ENCODE measurements around the gene ARHGEF4.

Gene ARHGEF4

DNA sequence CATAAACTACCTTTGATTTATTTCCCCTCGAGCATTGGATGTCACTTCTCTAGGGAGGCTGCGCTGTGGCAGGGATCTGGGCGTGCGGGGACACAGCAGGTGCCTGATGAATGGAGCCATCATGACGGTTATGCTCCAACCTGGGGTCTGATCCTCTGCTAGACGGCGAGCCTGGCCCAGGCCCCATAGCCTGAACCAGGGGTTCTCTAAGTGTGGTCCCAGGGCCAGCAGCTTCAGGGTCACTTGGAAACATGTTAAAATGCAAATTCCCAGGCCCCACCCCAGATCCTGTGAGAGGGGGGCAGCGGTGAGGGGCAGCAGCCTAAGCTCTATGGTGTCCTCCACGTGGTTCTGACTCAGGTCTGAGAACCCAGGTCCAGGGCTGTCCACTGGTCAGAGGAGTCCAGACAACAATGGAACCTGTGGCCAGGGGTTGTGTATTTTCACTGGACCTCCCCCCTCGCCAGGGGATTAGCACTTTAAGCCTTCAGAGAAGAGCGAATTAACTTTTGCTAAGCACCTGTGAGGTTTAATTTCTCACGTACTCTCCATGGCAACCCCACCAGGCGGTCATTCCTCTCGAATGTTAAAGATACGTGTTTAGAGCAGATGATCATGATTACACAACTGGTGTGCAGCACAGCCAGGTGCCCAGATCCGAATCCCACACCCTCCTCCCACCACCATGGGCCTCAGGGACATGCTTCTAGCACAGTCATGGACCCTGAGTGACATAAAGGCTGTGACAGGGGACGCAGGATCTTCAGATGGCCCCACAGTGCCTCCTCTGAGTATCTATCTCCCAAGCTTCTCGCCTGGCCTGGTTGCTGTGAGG, 1.6 kb upstream of the ARHGEF4 start:
- no peak overlapping the region for H3K4me3 Mint-ChIP-seq
- no peak overlapping the region for H3K27ac Mint-ChIP-seq
- peaks cover 43% of the 10 kb centered on the region for H3K27me3 Mint-ChIP-seq (ENCODE audit: low read depth)

DNA sequence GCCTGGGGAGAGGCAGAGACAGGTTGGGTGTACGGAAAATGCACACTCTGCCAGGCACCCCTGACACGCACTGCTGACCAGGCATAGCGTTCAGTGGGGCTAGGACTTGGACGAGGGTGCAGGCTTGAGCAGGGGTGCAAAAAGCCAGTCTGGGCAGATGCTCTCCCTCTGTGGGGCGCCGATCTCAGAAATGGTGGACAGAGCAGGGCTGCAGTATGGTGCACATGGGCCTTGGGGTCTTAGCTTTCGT, 1.0 kb upstream of the ARHGEF4 start:
- H3K9me3 Mint-ChIP-seq, result no peaks in the 10 kb centered on the region
- DNase-seq (ENCODE audit: low spot score), result no peak
- H3K27ac Mint-ChIP-seq, result no peak overlapping the region
- H3K4me1 Mint-ChIP-seq (ENCODE audit: low read depth), result no peaks in the 10 kb centered on the region
- peaks cover 42% of the 10 kb centered on the region for H3K27me3 Mint-ChIP-seq (ENCODE audit: low read depth)
- H3K4me3 Mint-ChIP-seq, result no peak overlapping the region
- no peaks in the 10 kb centered on the region for H3K36me3 Mint-ChIP-seq (ENCODE audit: low read depth)

More for the DNA sequence above, 1.6 kb upstream of the ARHGEF4 start:
- Mint-ChIP-seq H3K4me1 (ENCODE audit: low read depth) (no peaks in the 10 kb centered on the region), H3K9me3 (no peaks in the 10 kb centered on the region), H3K36me3 (ENCODE audit: low read depth) (no peaks in the 10 kb centered on the region)
- no peak for DNase-seq (ENCODE audit: low spot score)

DNA sequence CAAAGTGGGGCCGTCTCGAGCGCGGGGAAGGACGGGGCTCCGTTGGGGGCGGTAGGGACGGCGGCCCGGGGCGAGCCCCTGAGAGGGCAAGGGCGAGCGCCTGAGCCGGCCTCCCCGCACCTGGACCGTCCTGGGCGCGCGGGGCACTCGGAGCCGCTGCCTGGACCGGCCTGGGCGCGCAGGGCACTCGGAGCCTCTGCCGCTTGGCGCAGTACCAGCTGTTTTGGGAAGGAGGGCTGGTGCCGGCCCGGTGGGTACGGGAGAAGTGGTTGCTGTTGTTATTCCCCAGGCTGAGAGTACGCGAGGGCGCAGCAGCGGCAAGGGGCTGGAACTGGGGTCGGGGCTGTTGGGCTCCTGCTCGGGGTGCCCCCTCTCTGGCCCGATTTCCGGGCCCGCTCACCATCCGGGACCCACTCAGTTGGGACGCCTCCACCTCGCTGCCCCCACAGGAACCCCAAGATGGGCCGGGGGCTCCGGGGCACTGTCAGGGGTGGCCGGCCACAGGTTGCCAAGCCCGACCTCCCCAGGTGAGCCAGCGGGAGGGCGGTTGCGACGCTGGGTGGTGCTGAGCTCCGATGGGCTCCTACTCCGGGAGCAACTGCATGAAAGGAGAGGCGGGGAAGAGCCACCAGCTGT, 579 bp downstream of the ARHGEF4 start:
- Mint-ChIP-seq H3K27ac (no peak overlapping the region), H3K36me3 (ENCODE audit: low read depth) (no peaks in the 10 kb centered on the region), H3K27me3 (ENCODE audit: low read depth) (peaks cover 40% of the 10 kb centered on the region), H3K4me1 (ENCODE audit: low read depth) (no peaks in the 10 kb centered on the region), H3K9me3 (no peaks in the 10 kb centered on the region), H3K4me3 (no peak overlapping the region)
- DNase-seq (ENCODE audit: low spot score), result no peak

DNA sequence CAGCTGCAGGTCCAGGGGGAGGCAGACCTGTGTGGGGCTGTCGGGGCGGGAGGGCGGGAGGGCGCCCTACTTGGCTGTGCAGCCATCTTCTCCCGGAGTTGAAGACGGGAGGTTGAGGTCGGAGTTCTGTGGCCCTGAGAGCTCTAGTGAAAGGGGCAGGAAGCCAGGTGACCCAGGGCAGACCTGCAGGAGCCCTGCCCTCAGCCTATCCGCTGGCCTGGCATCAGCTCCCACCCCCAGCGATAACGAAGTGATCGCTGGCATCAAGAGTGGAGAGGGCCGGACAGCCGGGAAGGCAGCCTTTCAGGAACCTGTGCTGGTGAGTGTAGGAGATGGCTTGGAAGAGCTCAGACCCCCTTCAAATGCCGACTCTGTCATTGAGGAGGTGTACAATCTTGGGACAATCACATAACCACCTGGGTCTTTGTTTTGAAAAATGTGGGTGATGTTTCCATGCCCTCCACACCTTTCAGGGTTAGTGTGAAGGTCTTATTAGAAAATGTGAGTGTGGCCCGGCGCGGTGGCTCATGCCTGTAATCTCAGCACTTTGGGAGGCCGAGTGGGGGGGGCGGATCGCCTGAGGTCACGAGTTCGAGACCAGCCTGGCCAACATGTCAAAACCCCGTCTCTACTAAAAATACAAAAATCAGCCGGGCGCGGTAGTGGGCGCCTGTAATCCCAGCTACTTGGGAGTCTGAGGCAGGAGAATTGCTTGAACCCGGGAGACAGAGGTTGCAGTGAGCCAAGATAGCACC, 1.3 kb downstream of the ARHGEF4 start:
- no peaks in the 10 kb centered on the region for H3K36me3 Mint-ChIP-seq (ENCODE audit: low read depth)
- no peaks in the 10 kb centered on the region for H3K4me1 Mint-ChIP-seq (ENCODE audit: low read depth)
- no peak overlapping the region for H3K4me3 Mint-ChIP-seq
- peaks cover 37% of the 10 kb centered on the region for H3K27me3 Mint-ChIP-seq (ENCODE audit: low read depth)
- no peaks in the 10 kb centered on the region for H3K9me3 Mint-ChIP-seq
- H3K27ac Mint-ChIP-seq, result no peak overlapping the region
- no peak for DNase-seq (ENCODE audit: low spot score)

DNA sequence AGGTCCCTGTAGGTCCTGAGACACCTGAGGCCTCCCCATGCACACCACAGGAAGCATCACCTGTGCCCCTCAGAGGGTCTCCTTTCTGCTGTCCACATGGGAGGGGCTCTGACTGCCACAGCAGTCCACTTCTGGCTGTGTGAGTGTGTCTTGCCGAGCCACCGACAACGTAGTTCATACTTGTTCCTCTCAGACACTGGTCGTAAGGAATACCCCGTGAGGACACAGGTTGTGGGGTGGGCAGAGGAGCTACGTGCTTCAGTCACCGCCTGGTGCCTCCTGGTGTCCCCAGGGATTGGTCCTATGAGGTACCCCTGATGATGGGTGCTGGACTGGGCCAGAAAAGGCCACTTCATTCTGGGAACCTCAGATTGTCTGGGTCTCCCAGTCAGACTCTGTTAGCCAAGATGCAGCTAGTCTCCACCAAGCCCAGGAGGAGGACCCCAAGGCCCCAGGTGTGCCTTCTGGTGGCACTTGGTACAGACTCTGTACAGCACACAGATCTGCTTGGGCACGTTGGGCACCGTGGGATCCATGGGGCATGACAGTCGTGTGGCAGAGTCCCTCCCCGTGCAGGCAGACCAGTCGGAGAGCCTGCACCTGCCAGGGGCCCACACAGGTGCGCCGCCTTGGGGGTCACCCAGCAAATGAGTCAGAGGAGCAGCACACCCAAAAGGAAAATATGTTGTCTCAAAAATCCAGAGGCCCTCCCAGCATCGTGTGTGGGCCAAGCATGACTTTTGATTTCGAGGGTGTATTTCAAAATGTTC, 2.5 kb downstream of the ARHGEF4 start:
- DNase-seq (ENCODE audit: low spot score), result no peak
- H3K27me3 Mint-ChIP-seq (ENCODE audit: low read depth), result peaks cover 35% of the 10 kb centered on the region
- H3K4me1 Mint-ChIP-seq (ENCODE audit: low read depth), result no peaks in the 10 kb centered on the region
- H3K4me3 Mint-ChIP-seq, result no peak overlapping the region
- no peak overlapping the region for H3K27ac Mint-ChIP-seq
- no peaks in the 10 kb centered on the region for H3K36me3 Mint-ChIP-seq (ENCODE audit: low read depth)
- H3K9me3 Mint-ChIP-seq, result no peaks in the 10 kb centered on the region

DNA sequence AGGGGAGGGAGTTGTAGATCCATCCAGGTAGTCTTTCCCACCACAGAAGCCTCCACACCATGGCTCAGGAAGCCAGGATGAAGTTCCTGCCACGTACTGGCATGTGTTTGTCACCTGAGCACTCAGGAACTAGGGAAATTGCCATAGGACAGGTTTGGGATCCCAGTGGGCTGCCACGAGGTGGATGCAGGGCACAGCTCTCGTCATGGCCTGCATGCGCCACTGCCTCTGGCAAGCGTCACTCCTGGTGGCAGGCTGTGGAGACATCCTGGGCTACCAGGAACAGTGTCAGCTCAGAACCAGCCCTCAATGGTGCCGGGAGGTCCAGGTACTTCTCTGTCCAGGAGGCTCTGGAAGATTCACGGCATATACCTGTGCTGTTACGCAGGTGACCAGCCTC, 3.8 kb downstream of the ARHGEF4 start:
- no peaks in the 10 kb centered on the region for H3K4me1 Mint-ChIP-seq (ENCODE audit: low read depth)
- peaks cover 26% of the 10 kb centered on the region for H3K27me3 Mint-ChIP-seq (ENCODE audit: low read depth)
- H3K9me3 Mint-ChIP-seq, result no peaks in the 10 kb centered on the region
- no peaks in the 10 kb centered on the region for H3K36me3 Mint-ChIP-seq (ENCODE audit: low read depth)
- H3K4me3 Mint-ChIP-seq, result no peak overlapping the region
- no peak overlapping the region for H3K27ac Mint-ChIP-seq
- DNase-seq (ENCODE audit: low spot score), result no peak

DNA sequence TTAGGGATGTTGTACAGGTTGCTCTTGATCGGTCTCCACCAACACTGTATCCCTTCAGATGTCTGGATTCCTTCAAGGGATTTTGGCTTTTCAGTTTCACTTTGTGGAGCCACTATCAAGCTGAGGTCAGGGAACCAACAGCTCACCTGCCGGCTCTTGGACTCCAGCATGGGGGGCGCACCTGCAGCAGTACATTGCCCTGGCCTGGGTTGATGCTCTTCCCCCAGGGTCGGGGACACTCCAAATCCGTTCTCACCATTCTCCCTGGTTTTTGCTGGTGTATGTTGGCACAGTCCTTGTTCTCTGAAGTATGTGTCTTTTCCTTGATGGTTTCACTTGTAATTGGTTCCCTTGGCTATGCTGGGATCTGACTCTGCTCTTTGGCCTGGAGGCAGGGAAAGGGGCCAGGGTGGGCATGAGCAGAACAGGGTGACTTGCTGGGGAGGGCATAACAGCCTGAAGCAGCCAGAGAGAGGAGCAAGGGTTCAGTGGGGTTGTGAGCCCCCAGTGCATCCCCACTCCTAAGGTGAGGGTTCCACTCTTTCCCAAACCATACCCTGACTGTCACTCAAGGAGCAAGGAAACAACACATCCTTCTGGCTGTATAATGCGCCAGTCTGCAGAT, 5.1 kb downstream of the ARHGEF4 start:
- H3K9me3 Mint-ChIP-seq, result no peaks in the 10 kb centered on the region
- peaks cover 18% of the 10 kb centered on the region for H3K27me3 Mint-ChIP-seq (ENCODE audit: low read depth)
- H3K4me3 Mint-ChIP-seq, result no peak overlapping the region
- no peak overlapping the region for H3K27ac Mint-ChIP-seq
- no peaks in the 10 kb centered on the region for H3K36me3 Mint-ChIP-seq (ENCODE audit: low read depth)
- no peaks in the 10 kb centered on the region for H3K4me1 Mint-ChIP-seq (ENCODE audit: low read depth)
- no peak for DNase-seq (ENCODE audit: low spot score)

DNA sequence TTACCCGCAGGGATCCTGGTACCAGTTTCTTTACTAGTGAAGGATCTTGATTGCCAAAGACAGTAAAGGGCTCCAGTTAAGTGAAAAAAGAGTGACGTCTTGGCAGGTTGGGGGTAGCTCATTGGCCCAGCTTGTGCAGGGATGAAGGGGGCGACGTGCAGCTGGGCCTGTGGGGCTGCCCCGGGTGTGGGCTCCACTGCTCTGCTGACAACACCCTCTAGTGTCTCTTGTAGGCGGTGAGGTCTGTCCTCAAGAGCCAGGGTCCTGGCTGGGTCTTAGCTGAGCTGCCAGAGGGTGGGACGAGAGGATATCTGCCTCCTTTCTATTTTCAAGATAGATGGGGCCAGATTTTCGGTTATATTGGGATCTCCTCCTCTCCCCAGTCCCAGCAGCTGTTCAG, 6.1 kb downstream of the ARHGEF4 start:
- H3K27me3 Mint-ChIP-seq (ENCODE audit: low read depth), result peaks cover 17% of the 10 kb centered on the region
- DNase-seq (ENCODE audit: low spot score), result no peak
- no peaks in the 10 kb centered on the region for H3K9me3 Mint-ChIP-seq
- H3K4me1 Mint-ChIP-seq (ENCODE audit: low read depth), result no peaks in the 10 kb centered on the region
- no peak overlapping the region for H3K27ac Mint-ChIP-seq
- H3K4me3 Mint-ChIP-seq, result no peak overlapping the region
- no peaks in the 10 kb centered on the region for H3K36me3 Mint-ChIP-seq (ENCODE audit: low read depth)

DNA sequence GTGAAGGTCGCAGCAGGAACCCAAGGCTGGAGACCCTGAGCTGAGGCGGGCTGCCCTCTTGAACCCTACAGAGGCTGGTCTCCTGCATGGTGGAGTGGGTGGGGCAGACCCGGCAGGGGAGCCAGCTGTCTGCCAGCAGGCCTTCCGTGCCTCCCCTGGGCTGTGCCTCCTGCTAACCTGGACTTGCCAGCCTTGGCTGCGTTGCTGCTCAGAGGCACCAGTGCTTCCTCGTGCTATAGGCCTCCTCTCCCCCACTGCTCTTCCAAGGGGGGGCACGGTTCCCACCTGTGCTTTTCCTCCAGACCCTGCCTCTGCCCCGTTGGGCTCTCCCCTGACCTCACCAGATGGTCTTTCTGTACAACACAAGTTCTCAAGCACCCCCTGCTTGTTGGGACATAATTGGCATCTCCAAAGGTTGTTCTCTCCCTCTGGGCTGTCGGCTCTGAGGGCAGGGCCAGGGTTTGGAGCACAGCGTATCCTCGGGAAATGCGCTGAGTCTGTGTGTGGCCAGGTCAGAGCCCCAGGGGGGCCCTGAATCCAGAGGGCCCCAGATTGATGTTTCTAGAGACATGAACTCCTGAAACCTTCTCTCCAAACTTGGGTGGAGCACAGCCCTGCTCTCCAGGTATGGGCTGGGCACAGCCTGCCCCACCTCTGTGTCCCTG, 6.7 kb downstream of the ARHGEF4 start:
- no peak overlapping the region for H3K27ac Mint-ChIP-seq

DNA sequence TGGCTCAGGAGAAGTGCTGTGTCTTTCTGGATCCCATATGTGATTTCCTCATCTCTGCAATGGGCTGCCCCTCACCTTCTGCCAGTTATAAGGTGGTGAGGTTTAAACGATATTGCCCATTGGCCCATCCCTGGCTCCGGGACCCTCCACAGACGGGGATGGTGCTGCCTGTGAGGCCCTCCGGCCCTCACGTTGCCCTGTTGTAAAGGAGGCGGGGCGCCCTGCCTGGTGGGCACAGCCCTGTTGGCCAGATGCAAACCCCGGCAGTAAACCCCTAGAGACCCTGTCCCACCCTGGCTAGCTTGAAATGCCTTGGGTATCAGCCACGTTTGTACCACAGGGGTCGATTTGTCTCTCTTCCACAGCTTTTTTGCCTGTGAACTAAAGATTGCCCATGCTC, 7.4 kb downstream of the ARHGEF4 start:
- H3K27ac Mint-ChIP-seq, result no peak overlapping the region
- H3K9me3 Mint-ChIP-seq, result no peaks in the 10 kb centered on the region
- no peaks in the 10 kb centered on the region for H3K4me1 Mint-ChIP-seq (ENCODE audit: low read depth)
- no peaks in the 10 kb centered on the region for H3K36me3 Mint-ChIP-seq (ENCODE audit: low read depth)
- H3K4me3 Mint-ChIP-seq, result no peak overlapping the region
- peaks cover 5% of the 10 kb centered on the region for H3K27me3 Mint-ChIP-seq (ENCODE audit: low read depth)
- DNase-seq (ENCODE audit: low spot score), result no peak

More for the DNA sequence above, 6.7 kb downstream of the ARHGEF4 start:
- H3K4me1 Mint-ChIP-seq (ENCODE audit: low read depth), result no peaks in the 10 kb centered on the region
- peaks cover 10% of the 10 kb centered on the region for H3K27me3 Mint-ChIP-seq (ENCODE audit: low read depth)
- no peak for DNase-seq (ENCODE audit: low spot score)
- no peaks in the 10 kb centered on the region for H3K9me3 Mint-ChIP-seq
- no peak overlapping the region for H3K4me3 Mint-ChIP-seq
- H3K36me3 Mint-ChIP-seq (ENCODE audit: low read depth), result no peaks in the 10 kb centered on the region

DNA sequence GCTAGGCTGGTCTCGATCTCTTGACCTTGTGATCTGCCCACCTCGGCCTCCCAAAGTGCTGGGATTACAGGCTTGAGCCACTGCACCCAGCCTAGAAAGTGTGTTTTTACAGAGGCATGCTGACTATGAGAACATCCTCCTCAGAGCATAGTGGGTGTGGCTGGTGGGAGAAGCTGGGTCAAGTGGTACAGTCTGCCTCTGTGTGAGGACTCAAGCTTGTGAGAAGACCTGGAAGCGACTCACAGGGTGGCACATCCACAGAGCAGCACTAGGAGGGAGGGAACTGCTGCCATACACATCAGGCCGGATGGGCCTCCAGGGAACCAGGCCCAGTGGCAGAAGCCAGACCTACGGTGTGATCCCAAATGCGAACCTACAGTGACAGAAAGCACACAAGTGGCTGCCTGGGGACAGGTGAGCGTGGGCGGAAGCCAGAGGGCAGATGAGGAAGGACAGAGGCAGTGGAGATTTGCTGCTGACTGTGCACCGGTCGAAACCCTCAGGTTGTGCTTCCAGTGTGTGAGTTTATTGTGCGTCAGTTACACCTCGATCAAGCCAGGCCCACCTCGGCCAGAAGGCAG, 8.9 kb downstream of the ARHGEF4 start:
- no peaks in the 10 kb centered on the region for H3K36me3 Mint-ChIP-seq (ENCODE audit: low read depth)

DNA sequence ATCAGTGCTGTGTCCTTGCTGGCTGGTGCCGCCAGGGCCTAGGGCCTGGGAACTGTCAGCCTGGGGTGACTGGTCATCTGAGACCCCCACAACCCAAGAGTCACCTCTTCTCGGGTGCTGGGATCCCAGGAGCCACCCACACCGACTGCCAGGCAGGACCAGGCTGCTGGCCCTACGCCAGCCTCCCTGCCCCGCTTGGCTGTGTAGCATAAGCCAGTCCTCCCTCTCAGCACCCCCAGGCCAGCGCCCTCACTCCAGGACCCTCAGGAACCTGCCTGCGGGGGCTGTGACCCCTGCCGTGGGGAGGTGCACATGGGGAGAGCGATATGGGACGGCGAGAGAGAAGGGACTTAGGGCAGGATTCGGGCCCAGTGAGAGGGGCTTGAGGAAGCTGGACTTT, 9.5 kb downstream of the ARHGEF4 start:
- Mint-ChIP-seq H3K9me3 (no peaks in the 10 kb centered on the region), H3K4me3 (no peak overlapping the region), H3K27me3 (ENCODE audit: low read depth) (no peaks in the 10 kb centered on the region), H3K4me1 (ENCODE audit: low read depth) (no peaks in the 10 kb centered on the region), H3K36me3 (ENCODE audit: low read depth) (no peaks in the 10 kb centered on the region), H3K27ac (no peak overlapping the region)
- DNase-seq (ENCODE audit: low spot score), result no peak

More for the DNA sequence above, 8.9 kb downstream of the ARHGEF4 start:
- no peak for DNase-seq (ENCODE audit: low spot score)
- no peaks in the 10 kb centered on the region for H3K9me3 Mint-ChIP-seq
- H3K4me1 Mint-ChIP-seq (ENCODE audit: low read depth), result no peaks in the 10 kb centered on the region
- no peaks in the 10 kb centered on the region for H3K27me3 Mint-ChIP-seq (ENCODE audit: low read depth)
- H3K27ac Mint-ChIP-seq, result no peak overlapping the region
- no peak overlapping the region for H3K4me3 Mint-ChIP-seq
